Suprapubic skin (tissue), 4 donors: Measurements from ENCODE around the gene TMEM45B. TPM values are rescaled to one million over a fixed set of nuclear protein-coding genes. Genes with fewer than 3 reads are reported as not detected.
"Not testable (repeated sequence)": the region's sequence is repeated elsewhere in the genome, so short reads cannot be mapped to it uniquely, and the experiment has no call there.

Source experiments
- DNase-seq, 2 donors: peaks; one replicate each; pipeline ENCODE4 v3.0.0-alpha.2; 2019; ENCODE audit warnings: low spot score in 2 of 2
- H3K27ac ChIP-seq: fragments of 200-600 bp; sonication (generic); one replicate; pipeline ENCODE4 v1.5.1; 2019
- H3K27me3 ChIP-seq: fragments of 200-600 bp; sonication (generic); one replicate; pipeline ENCODE4 v1.5.1; 2019
- H3K36me3 ChIP-seq: fragments of 200-600 bp; sonication (generic); one replicate; pipeline ENCODE4 v1.5.1; 2019
- H3K4me1 ChIP-seq: fragments of 200-600 bp; sonication (generic); one replicate; pipeline ENCODE4 v1.5.1; 2019
- H3K4me3 ChIP-seq: fragments of 200-600 bp; sonication (generic); one replicate; pipeline ENCODE4 v1.5.1; 2019; ENCODE audit warnings: mild to moderate bottlenecking
- H3K9me3 ChIP-seq: fragments of 200-600 bp; sonication (generic); one replicate; pipeline ENCODE4 v1.5.1; 2019
- CTCF ChIP-seq, 2 donors: fragments of 200-600 bp in 1 of 2; fragments of 450-650 bp in 1 of 2; sonication (generic) in 1 of 2; IDR thresholded peaks; one replicate each; pipeline ENCODE4 v1.5.1; 2016 to 2019; ENCODE audit warnings: antibody characterized with exemption in 2 of 2, mild to moderate bottlenecking in 1 of 2, moderate library complexity in 1 of 2
- EP300 ChIP-seq: sonication (generic); formaldehyde crosslinking; IDR thresholded peaks from one replicate; pipeline ENCODE4 v1.6.1; 2017; ENCODE audit warnings: antibody characterized with exemption
- POLR2A ChIP-seq, 2 donors: fragments of 450-650 bp; IDR thresholded peaks; one replicate each; pipeline ENCODE4 v1.6.1; 2017; ENCODE audit warnings: antibody characterized with exemption in 2 of 2, mild to moderate bottlenecking in 2 of 2, moderate library complexity in 2 of 2
- POLR2AphosphoS5 ChIP-seq, 3 donors: sonication (generic); formaldehyde crosslinking; IDR thresholded peaks; one replicate each; pipeline ENCODE4 v1.6.1; 2017; ENCODE audit warnings: antibody characterized with exemption in 3 of 3
- whole genome bisulfite sequencing: methylation state at CpG from one replicate; pipeline ENCODE4 v1.1.5; 2018; 5-methylcytosine and 5-hydroxymethylcytosine counted together
- total RNA-seq, 4 donors: library from RNA; depleted of rRNA; stranded (reverse); fragments of >200 nt; gene quantifications; one replicate each; pipeline ENCODE4 v1.1.0, GENCODE V29; 2016

TMEM45B gene
- total RNA-seq, 4 donors from 2014 or later = 19.9 to 42.0 (median 35.9) TPM

DNA sequence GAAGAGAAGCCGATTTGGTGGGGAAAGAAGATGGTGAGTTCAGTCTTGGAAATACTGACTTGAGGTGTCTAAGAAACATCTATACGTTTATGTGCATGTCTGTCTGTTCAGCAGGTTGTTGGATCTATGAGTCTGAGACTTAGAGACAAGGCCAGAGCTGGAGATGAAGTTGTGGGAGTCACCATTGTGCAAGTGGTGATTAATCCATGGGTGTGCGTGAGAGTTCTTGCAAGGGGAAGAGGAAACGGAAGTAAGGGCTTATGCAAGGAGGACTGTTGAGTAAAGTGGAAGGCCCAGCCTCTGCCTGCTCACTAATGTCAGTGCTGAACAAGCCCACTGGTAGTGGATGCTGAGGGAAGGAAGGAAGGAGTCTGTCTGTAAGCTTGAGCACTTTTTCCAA lies 9.7 kb downstream of the TMEM45B start:
- H3K27ac ChIP-seq = no peak overlapping the region
- peaks cover 13% of the 10 kb centered on the region for H3K4me1 ChIP-seq
- no peaks in the 10 kb centered on the region for H3K9me3 ChIP-seq
- 81% methylated on average over 4 of the region's 4 CpGs for WGBS
- no peaks in the 10 kb centered on the region for H3K27me3 ChIP-seq
- no peak for DNase-seq
- no peak overlapping the region for H3K4me3 ChIP-seq
- no peak for TF ChIP-seq POLR2A (IDR thresholded peaks at IDR 0.05)
- no peak for TF ChIP-seq EP300
- H3K36me3 ChIP-seq = no peaks in the 10 kb centered on the region

DNA sequence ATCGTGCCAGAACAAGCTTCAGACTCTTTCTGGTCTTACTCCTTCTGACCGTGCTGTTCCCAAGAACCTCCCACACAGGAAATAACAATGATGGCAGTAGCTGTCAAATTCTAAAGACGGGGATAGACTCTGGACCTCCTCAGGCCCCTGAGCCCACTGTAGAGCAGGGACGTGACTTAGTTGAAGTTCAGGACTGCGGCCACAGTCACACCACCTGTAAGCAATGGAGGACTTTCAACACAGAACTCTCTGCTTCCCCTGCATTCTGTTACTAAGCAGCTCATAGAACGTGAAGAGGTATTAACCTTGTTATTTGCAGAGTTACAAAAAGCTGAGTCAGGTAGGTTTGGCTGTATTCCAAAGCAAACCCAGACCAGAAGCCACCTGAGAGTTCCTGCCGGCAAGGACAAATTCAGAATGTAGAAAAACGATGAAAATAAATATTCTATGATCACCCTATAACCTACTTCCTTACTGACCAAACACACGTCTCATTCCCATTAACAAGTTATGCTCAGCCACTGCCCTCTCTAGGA lies 12.7 kb downstream of the TMEM45B start:
- Histone ChIP-seq H3K4me1 (peaks cover 10% of the 10 kb centered on the region), H3K27me3 (no peaks in the 10 kb centered on the region), H3K4me3 (no peak overlapping the region), H3K9me3 (no peaks in the 10 kb centered on the region), H3K36me3 (no peaks in the 10 kb centered on the region), H3K27ac (peak overlapping the region; percentile 50)
- no peak for DNase-seq
- TF ChIP-seq CTCF (IDR thresholded peaks at IDR 0.05) (no peak), POLR2AphosphoS5 (IDR thresholded peaks at IDR 0.05) (no peak), EP300 (no peak), POLR2A (IDR thresholded peaks at IDR 0.05) (no peak)
- 31% methylated on average over 9 of the region's 9 CpGs for WGBS

DNA sequence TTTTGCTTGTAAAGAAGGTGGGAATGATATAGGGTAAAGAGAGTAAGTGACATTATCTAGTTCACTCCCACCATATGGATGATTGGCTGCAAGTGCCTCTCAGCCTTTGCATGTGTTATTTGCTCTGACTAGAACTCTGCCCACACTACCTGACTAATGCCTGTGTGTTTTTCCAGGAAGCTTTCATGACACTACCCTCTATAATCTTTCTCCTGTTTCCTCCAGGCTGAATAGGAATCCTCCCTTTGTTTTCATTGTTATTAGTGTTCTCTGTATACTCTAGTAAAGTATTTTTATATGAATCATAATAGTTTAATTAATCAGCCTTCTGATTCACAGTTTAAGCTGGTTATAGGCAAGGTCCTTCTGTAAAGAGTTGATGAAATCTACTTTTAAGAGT lies 13.8 kb downstream of the TMEM45B start:
- H3K4me1 ChIP-seq, H3K4me3 ChIP-seq: not testable (repeated sequence)

GRCh38 chr11:129831227-129831626 lies 15.6 kb downstream of the TMEM45B start:
- not testable (repeated sequence) for H3K27me3 ChIP-seq, H3K36me3 ChIP-seq, H3K27ac ChIP-seq, H3K9me3 ChIP-seq, H3K4me3 ChIP-seq, DNase-seq
- H3K4me1 ChIP-seq = peaks cover 13% of the 10 kb centered on the region
- 87% methylated on average over 4 of the region's 4 CpGs for WGBS

More for the DNA sequence above, 13.8 kb downstream of the TMEM45B start:
- H3K27me3 ChIP-seq, DNase-seq, H3K9me3 ChIP-seq, H3K36me3 ChIP-seq: not testable (repeated sequence)
- peak overlapping the region; percentile 50 for H3K27ac ChIP-seq

GRCh38 chr11:129833260-129833659 lies 17.6 kb downstream of the TMEM45B start:
- DNase-seq, H3K9me3 ChIP-seq, H3K27me3 ChIP-seq, H3K36me3 ChIP-seq, H3K27ac ChIP-seq, H3K4me3 ChIP-seq, H3K4me1 ChIP-seq: not testable (repeated sequence)
- 96% methylated on average over 6 of the region's 6 CpGs for WGBS

- peaks cover 17% of the 10 kb centered on the region for H3K4me1 ChIP-seq
- WGBS = 40% methylated on average over 1 of the region's 1 CpG
- DNase-seq, H3K36me3 ChIP-seq, H3K4me3 ChIP-seq, H3K27me3 ChIP-seq, H3K9me3 ChIP-seq: not testable (repeated sequence)
- peak overlapping the region; percentile 4 for H3K27ac ChIP-seq
Measured at GRCh38 chr11:129836423-129836891, 20.8 kb downstream of the TMEM45B start.

- 78% methylated on average over 9 of the region's 9 CpGs for WGBS
- Histone ChIP-seq H3K36me3 (no peaks in the 10 kb centered on the region), H3K27me3 (no peaks in the 10 kb centered on the region), H3K9me3 (no peaks in the 10 kb centered on the region), H3K4me3 (no peak overlapping the region), H3K27ac (peak overlapping the region; percentile 4), H3K4me1 (peaks cover 17% of the 10 kb centered on the region)
- TF ChIP-seq POLR2AphosphoS5 (IDR thresholded peaks at IDR 0.05) = no peak
- no peak for TF ChIP-seq POLR2A (IDR thresholded peaks at IDR 0.05)
- no peak for TF ChIP-seq CTCF (IDR thresholded peaks at IDR 0.05)
- TF ChIP-seq EP300 = no peak
- DNase-seq = no peak
Measured at GRCh38 chr11:129836979-129837378, 21.3 kb downstream of the TMEM45B start.

DNA sequence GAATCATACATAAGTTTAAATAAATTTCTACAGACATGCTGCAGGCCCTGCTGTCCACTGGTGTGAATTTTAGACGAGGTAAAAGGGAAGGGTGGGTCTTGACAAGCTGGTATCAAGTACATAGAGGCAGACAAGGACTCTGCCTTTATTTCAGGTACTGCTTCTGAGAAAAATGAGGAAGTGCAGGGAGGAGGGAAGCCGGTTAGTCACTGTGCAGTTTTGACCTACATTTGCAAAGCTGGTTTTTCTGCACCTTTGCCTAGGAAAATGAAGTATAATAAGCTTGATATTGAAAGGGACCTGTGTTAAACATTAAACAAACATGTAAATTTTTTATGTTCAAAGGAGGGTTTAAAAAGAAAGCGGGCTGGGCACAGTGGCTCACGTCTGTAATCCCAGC lies 24.6 kb downstream of the TMEM45B start:
- TF ChIP-seq POLR2AphosphoS5 (IDR thresholded peaks at IDR 0.05) (no peak), EP300 (no peak), CTCF (IDR thresholded peaks at IDR 0.05) (no peak), POLR2A (IDR thresholded peaks at IDR 0.05) (no peak)
- no peak for DNase-seq
- no peaks in the 10 kb centered on the region for H3K9me3 ChIP-seq
- H3K27me3 ChIP-seq = no peaks in the 10 kb centered on the region
- no peak overlapping the region for H3K27ac ChIP-seq
- peaks cover 17% of the 10 kb centered on the region for H3K4me1 ChIP-seq
- WGBS = 52% methylated on average over 4 of the region's 4 CpGs
- H3K36me3 ChIP-seq = no peaks in the 10 kb centered on the region
- no peak overlapping the region for H3K4me3 ChIP-seq
